ENCODE results near the gene RTN1.

The RTN1 gene

DNA sequence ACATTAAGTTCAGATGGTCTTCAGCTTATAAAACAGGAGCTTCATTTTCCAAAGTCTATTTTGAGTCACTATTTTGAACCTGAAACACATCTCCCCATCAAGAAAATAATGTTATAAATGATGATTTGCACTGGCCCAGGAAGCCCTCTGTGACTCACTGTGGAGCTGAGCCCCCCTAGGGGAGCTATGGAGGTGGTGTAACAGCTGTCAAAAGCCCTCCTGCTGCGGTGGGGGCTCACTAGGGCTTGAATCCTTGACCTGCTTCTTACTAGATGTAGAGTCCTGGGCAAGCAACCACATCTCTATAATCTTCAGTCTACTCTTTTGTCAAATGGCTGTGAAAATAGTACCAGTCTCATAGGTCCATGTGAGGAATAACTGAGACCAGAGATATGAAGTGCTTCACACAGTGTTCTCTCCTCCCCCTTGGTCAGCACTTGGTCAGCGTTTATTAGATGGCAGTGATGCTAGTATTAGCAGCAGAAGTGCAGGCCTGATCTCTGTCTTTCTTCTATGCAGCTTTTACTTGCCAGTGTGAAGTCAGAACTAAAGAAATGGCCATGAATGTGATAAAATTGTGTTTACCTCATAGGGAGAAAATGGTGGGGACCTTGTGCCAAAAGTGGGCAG lies 83.4 kb downstream of the RTN1 start:
- no peak for DNase-seq

DNA sequence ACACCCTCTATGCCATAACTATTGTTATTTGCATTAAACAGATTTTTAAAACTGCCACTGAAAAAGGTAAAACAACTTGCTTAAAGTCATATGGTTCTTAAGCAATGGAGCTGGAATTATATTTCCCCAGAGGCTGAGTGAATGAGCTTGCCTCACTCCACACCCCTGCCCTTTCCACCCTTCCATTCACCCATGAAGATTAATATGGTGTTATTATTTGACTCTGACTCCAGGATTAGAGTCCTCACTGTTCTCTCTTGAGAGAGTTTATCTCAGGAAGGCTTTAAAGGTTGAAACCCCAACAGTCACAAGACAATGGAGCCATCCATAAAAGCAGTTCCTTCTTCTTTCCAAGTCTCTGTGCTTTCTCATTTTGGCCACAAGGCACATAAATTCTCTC lies 84.9 kb downstream of the RTN1 start:
- DNase-seq = no peak

DNA sequence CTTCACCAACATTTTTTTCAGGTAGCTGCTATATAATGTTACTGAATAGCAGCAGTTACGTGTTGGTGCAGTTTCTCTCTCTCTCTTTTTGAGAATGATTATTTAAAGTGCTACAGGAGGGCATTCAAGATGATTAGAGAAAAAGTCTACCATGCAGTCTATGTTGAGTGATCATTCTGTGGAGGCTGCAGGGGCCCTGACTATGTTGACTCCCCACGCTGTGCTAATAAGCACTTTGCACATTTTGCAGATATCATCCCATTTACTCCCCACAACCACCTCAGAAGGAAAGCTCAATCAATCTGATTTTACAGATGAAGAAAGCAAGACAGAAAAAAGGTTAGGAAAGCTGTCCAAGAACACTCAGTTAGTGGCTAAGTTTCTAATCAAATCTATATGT lies 87.8 kb downstream of the RTN1 start:
- DNase-seq = no peak

DNA sequence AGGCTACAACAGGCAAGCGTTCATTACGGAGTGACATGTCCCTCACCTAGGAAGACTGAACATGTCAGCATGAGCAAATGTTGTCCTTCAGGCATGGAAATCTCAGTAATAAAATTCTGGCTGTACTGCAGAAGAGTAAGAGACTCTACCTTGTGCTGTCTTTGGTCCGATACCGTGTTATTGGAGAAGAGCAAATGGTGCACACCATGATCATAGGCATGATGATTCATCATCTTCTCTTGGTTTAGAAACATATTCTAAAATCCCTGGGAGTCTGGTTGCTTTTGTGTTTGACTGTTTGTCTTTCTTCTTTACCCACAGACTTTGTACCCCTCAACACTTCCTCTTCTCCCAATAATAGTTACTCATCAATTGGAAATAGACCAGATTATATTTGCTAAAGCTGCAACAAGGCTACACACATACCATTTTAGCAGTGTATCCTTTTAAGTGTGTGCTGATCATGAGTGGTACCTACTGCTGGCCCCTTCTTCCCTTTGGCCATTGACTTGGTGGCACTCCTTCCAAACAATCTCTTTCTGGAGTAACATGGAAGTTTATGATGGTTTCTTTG lies 93.5 kb downstream of the RTN1 start:
- no peak for DNase-seq

DNA sequence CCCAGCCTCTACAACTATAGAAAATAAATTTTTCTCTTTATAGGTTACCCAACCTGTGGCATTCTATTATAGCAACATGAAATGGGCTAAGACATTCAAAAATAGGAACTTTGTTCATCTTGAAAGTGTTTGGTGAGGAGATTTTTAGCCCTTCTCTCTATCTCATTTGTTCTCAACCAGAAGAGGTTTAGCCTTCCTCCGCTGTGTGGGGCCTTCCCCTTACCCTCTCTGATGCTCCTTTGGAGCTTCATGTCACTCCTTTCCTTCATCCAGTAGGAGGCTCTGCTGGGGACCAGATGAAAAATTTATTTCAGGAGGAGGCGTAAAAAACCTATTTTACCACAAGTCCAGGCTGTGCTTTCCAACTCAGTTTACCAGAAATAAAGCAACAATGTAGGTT lies 94.1 kb downstream of the RTN1 start:
- no peak for DNase-seq

DNA sequence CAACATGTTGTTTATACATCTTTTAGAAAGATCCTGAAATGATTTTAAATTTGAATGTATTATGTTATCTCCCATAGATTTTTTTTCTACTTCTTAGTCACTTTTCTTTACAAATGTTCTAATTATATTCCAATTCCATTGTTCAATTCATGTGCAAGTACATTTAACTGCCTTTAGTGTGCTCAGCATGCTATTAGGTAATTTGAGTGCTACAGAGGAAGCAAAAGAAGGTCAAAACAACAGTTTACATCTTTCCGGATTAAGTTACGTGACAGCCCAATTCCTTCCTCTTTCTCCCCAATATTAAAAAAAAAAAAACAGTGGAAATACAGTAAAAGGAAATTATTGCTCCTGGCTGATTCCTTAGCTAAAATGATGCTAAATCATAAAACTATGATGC lies 98.3 kb downstream of the RTN1 start:
- no peak for DNase-seq

DNA sequence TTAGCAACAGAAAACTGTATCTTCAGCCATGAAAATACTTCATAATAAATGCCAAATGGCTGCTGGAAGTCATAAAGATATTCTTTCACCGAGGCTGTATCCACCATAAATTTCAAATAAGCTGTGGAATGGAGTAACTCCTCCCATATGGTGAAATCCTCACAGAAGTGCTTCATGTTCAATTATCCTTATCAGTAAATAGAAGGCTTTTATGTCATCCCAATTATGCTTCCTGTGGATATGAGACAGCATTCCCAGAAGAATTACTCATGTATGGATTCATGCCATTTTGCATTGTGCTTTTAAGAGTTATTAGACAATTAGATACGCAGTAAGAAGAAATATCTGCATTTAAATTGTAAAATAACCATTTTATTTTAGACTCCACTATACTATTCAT lies 99.0 kb downstream of the RTN1 start:
- DNase-seq = peak; percentile 59

DNA sequence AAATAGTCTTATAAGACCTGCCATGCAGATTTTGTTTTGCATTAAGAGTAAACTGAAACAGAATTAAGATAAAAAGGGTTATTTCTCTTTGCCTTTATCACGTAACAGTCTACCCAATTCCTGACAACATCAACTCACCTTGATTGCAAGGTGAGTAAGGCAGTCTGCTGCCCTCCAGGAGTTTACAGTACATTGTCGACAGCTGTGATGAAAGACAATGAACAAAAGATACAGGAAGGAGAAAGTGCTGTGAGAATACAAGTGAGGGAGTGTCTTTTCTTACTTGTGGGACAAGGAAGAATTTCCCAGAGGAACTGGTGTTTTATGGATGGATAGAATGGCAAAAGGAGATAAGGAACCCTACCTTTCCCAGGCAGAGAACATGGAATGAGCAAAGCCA lies 101.0 kb downstream of the RTN1 start:
- no peak for DNase-seq

DNA sequence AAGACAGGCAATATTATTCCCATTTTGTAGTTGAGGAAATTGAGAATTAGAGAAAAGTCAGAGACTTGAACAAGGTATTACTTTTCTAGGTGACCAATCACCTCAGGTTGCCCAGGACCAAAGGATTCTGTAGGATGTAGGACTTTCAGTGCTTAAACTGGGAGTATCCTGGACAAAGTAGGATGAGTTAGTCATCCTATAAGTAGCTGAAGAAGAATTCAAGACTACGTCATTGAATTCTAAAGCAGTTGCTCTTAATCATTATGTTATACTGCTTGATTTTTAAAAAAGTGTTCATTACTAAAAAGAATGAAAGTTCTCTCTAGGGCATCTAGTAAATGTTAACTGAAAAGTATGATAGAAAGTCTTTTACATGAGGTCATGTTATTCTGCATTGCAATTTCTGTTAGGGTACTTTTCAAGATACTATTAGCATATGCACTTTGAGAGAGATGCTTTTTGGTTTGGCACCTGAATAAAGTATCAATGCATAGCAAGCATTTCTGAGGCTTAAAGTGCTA lies 101.7 kb downstream of the RTN1 start:
- DNase-seq = no peak

DNA sequence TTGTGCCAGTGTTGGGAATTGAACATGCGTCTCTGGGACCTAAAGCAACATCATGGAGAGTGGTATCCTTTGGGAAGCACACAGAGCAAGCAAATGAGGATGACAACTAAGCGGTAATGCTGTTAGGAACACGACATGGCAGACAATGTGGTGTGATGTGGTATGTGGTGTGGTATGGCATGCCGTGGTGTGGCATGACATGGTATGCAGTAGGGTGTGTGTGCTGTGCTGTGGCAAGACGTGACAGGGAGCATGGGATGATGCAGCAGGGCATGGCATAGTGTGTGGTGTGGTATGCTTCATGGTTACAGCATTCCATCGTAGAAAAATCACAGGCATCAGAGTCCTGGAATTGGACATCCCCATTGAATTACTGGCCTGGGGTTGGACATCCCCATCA lies 108.7 kb downstream of the RTN1 start:
- no peak for DNase-seq

DNA sequence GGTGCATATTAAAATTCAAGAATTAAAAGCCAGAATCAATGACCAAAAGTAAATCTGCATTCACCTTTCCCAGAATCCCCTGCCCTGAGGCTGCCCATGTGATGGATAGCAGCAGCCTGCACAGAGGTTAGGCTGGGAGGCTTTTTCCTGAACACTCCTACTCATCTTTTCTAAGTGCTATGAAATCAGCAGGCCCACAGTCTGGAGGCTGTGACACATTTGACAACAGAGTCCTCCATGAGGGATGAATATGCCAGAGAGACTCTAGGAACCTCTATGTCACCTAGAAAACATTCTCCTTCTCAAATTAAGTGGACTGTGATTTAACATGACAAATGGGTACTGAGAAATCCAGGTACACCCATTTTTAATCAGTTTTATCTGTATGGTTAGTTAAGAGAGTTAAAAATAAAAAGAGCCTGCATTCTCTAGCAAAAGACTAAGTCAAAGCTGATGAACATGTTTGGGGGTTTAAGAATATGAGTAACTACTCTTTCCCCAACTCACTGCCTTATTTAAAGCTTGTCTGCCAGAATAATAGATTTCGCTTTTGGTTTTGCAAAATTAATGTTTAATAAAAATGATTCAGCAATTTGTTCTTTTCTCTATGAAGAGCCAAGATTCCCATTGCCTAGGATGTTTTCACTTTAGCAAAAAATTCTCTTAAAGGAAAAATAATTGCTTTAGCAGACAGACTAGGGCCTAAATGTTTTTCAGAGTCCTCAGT lies 115.0 kb downstream of the RTN1 start:
- no peak for DNase-seq

DNA sequence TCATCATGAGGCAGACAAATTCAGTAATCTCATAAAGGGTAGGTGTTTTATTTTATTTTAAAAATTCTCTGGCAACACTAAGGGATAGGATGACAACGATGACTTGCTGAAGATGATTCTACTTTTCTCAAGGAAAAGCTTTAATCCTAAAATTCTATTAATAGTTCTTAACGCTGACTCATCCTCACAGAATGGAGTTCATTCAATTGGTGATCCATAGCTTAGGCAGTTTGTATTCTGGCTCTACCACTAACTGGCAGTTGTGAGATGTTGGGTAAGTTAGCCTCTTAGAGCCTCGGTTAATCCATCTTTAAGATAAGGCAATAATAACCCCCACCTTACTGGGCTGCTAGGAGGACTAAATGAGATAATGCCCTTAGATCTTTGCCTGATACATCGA lies 116.3 kb downstream of the RTN1 start:
- no peak for DNase-seq

DNA sequence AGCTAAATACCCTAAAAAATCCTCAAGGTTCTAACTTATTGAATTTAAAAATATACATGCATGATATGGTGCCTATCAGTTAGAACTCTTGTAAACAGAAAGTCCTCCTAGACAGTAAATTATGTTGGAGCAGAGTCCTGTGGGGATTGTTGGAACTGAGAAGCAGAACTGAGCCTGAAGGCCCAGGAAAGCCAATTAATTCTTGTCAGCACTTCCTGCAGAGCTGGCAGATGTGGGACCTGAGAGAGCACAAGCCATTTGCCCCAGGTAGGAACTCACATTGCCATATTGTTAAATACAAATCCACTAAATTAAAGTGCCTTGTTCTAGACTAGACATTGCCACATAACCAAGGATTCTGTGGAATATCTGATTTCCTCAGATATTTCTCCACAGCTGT lies 117.1 kb downstream of the RTN1 start:
- DNase-seq = no peak

DNA sequence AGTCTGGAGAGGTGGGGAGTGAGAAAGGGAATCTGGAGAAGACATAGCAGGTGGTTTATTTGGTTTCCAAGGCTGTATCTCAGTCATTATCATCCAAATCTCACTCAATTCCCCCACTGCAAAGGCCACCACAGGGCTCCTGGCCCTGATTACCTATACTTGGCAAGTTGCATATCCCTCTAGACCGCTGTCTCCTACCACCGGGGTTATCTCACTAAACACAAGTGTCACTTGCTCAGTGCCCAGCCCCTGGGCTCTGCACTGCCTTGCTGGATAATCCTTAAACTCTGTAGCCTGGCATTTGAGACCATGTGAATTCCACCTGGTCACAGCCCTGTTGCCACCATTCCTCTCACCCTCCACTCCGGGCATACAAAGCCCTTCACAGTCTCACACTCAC lies 119.0 kb downstream of the RTN1 start:
- no peak for DNase-seq

DNA sequence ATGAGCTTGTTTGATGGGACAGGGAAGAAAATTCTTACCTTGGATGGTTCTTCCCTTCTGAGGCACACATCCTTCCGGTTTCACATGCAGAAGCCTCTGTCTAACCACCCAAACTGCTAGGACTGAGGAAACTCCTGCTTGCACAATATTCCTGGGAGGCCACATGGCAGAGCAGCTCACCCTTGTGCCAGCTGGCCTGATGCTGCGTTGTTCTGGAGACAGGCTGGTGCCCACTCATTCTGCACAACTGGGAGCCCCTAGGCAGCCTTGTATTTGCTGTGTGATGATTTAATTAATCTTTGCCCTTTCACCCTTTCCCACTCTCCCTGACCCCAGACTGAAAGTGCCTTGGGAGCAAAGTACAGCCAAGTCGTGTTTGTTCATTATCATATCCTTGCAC lies 130.8 kb downstream of the RTN1 start:
- no peak for DNase-seq

DNA sequence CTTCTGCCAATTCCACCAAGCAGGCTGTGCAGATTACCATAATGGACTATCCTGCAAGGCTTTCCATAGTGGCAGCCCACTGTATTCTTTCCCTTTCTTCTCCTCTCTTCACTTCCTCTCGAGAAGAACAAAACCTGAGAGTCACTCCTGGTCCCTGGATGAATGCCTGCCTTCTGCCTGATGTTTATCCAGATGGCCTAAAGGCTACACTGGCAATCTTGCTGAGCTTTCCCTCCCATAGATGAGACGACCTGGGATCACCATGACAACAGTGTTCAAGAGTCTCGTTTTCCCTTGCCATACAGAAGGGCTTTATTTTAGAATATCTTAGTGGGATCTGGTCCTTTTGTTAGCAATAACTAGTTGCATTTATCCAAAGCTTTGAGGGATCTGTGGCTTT lies 142.3 kb downstream of the RTN1 start:
- no peak for DNase-seq

DNA sequence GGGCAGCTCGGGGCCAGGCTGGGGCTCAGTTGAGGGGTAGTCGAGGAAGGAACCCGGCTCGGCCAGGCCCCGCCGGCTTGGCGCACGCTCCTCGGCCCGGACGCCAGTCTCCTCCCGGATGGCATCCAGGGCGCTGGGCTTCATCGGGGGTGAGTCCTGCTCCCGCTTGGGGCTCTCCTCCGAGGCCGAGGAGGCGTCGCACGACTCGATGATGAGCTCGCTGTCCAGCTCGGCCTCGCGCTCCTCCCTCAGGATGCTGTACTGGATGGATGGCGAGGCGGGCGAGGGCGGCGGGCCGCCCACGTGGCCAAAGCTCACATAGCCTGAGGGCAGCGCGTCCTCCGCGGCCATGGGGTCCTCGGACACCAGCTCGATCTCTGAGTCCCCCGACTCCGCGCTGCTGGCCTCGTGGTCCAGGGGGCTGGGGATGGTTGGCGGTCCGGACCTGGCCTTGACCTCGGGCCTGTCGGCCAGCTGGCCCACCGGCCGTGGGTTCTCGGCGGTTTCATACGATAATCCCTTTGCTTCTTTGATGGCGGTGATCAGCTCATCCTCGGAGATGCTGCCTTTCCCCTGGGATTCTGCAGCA lies 143.4 kb downstream of the RTN1 start:
- no peak for DNase-seq

DNA sequence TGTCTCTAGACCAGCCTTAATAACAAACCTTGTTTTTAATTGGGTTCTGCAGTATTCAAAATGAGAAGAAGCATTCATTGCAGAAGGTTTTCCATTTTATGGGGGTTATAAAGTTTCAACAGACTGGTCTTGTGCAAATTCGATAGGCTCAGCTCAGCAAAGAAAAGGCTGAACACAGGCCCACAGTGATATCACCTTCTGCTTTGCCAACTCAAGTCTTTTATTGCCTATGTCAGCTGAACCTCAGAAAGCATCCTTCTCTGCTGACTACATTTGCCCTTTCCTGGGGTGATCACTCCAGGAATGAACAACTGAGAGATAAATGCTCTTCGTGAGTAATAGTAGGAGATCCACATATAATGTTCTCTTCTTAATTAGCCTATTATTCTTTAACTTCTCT lies 159.5 kb downstream of the RTN1 start:
- no peak for DNase-seq

DNA sequence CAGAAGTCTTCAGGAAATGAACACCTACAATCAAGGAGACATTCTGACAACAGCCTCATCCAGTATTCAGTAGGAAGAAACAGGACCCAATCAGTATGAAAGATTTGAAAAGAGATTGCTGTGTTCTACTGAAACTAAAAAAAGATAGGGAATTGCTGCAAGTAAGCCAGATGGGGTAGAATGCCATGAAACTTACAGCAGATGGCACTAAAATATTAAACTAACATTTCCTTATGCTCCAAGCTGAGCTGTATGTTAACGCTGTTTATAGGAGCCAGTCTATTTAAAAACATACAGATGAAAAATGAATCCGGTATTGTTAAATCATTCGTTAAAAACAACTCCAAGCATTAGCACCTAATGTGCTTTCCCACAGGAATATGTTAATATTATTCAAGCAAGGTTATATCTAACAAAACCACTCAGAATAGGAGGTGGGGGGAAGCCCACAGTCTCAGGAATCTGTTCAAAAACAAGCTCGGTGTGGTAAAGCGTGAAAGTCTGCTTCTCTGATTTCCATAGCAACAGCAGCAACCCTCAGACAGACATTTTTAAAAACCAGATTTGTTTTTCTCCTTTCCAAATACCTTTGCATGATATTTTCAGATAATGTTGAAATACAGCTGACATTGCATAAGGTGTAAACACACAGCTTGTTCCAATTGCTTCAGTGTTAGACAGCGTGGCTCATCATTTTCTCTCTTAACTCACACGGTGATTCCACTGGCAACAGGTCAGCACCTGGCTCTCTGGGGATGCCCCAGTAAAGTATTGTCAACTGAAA lies 162.6 kb downstream of the RTN1 start:
- no peak for DNase-seq

DNA sequence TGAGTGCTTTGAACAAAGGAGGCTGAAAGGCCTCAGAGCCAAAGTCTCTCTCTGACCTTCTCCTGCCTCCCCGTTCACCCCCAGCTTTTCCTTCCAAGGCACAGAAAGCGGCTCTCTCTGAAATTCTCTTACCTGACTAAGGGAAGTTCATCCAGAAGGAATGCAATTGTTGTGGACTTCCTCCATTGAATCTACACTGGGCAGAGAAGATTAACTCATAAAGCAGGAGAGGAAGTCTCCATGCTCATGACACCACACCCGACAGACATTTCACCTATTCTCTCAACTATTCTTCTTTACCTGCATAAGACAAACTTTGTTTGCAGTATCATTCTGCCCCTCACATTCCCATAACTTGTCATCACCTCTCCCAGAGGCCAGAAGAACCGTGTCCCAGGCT lies 164.7 kb downstream of the RTN1 start:
- DNase-seq = no peak

DNA sequence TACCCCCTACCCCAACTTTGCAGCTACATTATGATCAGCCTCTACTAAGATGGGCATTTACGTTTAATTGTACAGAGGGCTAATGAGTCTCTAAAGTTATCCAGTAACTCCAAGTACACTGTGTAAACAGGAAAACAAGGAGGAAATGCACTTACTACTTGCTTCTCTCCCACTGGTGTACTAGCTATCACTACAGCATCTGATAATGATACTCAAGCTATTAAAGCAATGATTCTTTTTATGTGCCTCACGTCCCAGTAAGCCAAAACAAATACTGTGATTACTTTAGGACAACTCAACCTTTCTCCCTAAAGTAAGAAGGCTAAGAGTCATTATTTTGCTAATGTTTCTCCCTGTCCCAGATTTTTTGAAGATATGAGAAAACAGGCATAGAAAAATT lies 165.3 kb downstream of the RTN1 start:
- no peak for DNase-seq

DNA sequence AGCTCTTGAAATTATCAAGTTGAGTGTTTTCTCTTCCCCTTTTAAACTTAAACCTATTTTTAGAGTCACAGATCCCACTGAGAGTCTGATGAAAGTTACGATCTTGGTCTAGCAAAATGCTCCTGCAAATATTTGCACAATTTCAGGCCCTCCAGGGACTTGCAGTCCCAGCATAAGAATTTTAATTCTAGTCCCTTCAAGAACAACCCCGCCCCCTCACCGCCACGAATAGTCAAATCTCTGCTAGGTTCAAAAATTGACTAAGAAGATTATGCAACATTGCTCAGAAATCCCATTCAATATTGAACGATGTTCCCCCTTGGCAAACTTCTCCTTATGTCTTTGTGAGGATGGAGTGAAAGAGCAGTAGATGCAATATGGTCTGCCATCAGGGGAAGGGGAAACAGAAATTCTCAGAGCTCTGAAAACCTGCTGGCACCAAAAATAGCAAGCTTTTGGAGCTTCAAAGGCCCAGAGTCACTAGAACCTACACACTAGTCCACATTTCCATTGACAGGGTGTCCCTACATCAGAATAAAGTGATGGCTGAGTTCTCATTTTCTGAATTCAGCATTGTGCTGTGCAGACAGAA lies 166.4 kb downstream of the RTN1 start:
- no peak for DNase-seq

DNA sequence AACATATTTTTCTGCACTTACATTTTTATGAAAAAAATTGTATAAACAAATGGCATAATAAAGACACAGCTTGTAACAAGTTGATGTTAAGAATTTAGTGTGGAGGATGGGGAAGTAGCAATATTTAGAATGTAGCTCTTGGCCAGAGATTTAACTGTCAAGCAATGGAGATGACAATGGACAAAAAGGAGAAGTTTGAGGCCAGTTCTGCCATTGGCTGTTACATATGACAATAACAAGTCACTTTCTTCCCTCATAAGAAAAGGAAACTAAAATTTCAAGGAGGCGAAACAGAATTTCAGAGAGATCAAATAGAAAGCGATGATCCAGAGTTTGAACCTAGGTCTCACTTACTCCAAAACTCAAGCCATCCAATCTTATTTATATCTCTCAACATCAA lies 171.1 kb downstream of the RTN1 start:
- DNase-seq = no peak
